ENCODE data around the gene C3orf18. TPM values are rescaled to one million over a fixed set of nuclear protein-coding genes. Genes with fewer than 3 reads are reported as not detected.

The C3orf18 gene
- total RNA-seq, 1 donor from 2014 or later = 45.1 TPM

Other genes with a start within 250 kb of the C3orf18 start
- 9.0 and 9.1 TPM in 2 replicates for gene HYAL2, start 245.0 kb downstream of the C3orf18 start, total RNA-seq
- 21.0 and 22.1 TPM in 2 replicates for gene TUSC2, start 239.5 kb downstream of the C3orf18 start, total RNA-seq
- 125 and 127 TPM in 2 replicates for gene RASSF1, start 226.9 kb downstream of the C3orf18 start, total RNA-seq
- 3.6 and 4.6 TPM in 2 replicates for gene ZMYND10, start 222.0 kb downstream of the C3orf18 start, total RNA-seq
- 44.4 and 49.6 TPM in 2 replicates for gene NPRL2, start 217.0 kb downstream of the C3orf18 start, total RNA-seq
- gene CYB561D2, start 216.9 kb downstream of the C3orf18 start, total RNA-seq = 42.7 and 46.3 TPM in 2 replicates
- gene TMEM115, start 208.2 kb downstream of the C3orf18 start, total RNA-seq = 17.8 and 18.4 TPM in 2 replicates
- gene CACNA2D2, start 64.1 kb downstream of the C3orf18 start, total RNA-seq = 0.41 and 0.68 TPM in 2 replicates
- gene HEMK1, start 1.8 kb upstream of the C3orf18 start, total RNA-seq = 58.1 and 63.0 TPM in 2 replicates
- gene CISH, start 44.0 kb upstream of the C3orf18 start, total RNA-seq = 385 and 386 TPM in 2 replicates
- gene MAPKAPK3, start 49.4 kb upstream of the C3orf18 start, total RNA-seq = 157 and 159 TPM in 2 replicates
- gene DOCK3, start 107.2 kb upstream of the C3orf18 start, total RNA-seq = 0.93 TPM in 2 replicates